Stimulated activated memory B cell treated with anti-CD40 and anti-IgM and Interleukin-4, amounts not matched to agents 10 μg/mL and 1 μg/mL and 100 μg/mL, for 72 hours (primary cell): ENCODE data around the gene NPRL2.

Experiments
- ATAC-seq: fragments of 150-1000 bp; cut with Tn5 transposase; 2 replicates; pipeline ENCODE4 v1.10.0; 2021
- H3K27ac Mint-ChIP-seq: one replicate; pipeline ENCODE4 v1.8.0; 2022; ENCODE audit warnings: mild to moderate bottlenecking, mixed read lengths
- H3K27me3 Mint-ChIP-seq: one replicate; pipeline ENCODE4 v1.8.0; 2022; ENCODE audit warnings: mixed read lengths
- H3K36me3 Mint-ChIP-seq: one replicate; pipeline ENCODE4 v1.8.0; 2022; ENCODE audit warnings: mixed read lengths
- H3K4me1 Mint-ChIP-seq: one replicate; pipeline ENCODE4 v1.8.0; 2022; ENCODE audit warnings: mixed read lengths
- H3K4me3 Mint-ChIP-seq: one replicate; pipeline ENCODE4 v1.8.0; 2022; ENCODE audit warnings: mild to moderate bottlenecking, moderate library complexity, mixed read lengths
- H3K9me3 Mint-ChIP-seq: one replicate; pipeline ENCODE4 v1.8.0; 2022; ENCODE audit warnings: mixed read lengths

The NPRL2 gene

DNA sequence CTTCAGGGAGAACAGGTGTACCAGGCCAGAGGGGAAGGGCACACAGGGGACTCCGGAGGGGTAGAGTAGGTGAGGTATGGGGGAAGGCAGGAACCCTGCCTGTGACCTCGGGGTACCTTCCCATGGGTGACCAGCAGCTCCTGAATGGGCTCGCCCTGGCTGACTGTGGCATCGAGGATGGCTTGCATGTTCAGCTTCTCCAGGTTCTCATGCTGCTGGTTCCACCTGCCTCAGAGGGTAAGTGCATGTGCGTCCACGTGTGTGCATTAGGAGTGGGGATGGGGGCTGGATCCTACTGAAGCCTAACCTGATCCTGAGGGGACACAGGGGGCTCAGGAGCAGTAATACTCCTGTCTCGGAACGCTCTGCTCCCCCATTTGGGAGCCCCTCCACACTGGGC lies 5.6 kb downstream of the NPRL2 start:
- Mint-ChIP-seq H3K36me3 (peaks cover 9% of the 10 kb centered on the region), H3K4me1 (peaks cover 52% of the 10 kb centered on the region)
- no peak for ATAC-seq

DNA sequence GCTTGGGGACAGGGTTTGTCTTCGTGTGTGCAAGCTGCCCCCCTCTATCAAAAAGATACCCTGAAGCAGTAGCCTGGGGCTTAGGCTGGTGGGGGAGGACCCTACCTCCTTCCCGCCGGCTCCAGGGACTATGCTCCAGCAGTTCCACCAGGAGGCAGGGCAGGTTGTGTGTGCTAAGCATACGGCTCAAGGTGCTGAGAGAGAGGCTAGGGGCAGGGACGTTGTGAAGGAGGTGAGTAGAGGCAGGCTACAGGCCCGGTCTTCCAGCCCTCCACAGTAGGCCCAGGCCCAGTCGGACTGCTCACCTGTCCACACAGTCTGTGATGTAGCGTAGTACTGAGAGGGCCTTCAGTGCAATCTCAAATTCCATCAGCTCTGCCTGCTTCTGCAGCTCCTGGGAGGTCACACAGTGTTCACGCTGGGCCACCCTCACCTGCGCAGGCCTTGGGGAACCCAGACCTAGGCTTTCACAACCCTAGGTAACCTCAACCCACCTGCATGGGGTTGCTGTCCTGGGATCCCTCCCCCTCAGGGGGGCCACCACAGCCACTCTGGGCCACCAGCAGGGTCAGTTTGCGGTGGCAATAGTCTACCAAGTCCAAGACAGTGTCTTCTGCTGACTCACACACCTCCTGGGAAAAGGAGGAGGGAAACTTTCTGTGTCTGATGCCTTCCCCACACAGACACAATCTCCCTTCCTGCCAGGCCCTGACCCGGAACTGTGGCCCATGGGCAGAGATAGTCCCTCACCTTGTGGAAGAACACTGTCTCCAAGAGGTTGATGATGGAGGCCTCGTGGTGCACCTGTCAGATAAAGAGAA lies 7.6 kb downstream of the NPRL2 start:
- H3K4me1 Mint-ChIP-seq = peaks cover 50% of the 10 kb centered on the region
- no peaks in the 10 kb centered on the region for H3K27me3 Mint-ChIP-seq
- H3K36me3 Mint-ChIP-seq = peaks cover 17% of the 10 kb centered on the region
- H3K27ac Mint-ChIP-seq = no peak overlapping the region
- no peak overlapping the region for H3K4me3 Mint-ChIP-seq
- no peak for ATAC-seq
- no peaks in the 10 kb centered on the region for H3K9me3 Mint-ChIP-seq

More for the DNA sequence above, 5.6 kb downstream of the NPRL2 start:
- no peaks in the 10 kb centered on the region for H3K27me3 Mint-ChIP-seq
- no peak overlapping the region for H3K27ac Mint-ChIP-seq
- H3K4me3 Mint-ChIP-seq = no peak overlapping the region
- H3K9me3 Mint-ChIP-seq = no peaks in the 10 kb centered on the region

DNA sequence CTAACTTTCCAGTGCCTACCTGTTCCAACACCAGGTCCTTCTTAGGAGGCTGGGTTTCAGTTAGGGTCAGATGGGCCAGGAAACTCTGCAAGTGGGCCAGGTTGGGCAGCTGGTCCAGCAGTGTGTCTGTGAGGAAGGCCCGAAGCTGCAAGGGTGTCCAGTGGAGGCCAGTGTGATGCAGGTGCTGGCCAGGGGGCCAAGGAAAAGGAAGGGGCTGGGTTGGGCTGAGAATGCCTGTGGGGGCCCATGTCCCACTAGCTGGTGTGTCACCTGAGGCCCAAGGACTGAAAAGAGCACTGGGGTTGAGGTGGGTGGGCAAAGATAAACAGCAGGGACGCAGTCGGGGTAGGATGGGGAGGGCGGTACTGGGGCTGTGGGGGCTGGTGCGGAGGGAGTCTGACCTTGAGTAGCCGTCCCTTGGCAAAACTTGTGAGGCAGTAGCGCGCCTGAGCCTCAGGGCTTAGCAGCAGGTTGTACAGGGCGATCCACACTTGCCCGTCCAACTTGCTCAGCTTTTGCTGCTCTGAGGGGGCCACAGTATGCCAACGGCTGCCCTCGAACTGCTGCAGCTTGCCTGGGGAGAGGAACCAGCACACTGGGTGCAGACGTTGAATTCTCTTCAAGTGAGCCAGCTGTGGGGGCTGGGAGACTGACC lies 8.5 kb downstream of the NPRL2 start:
- Mint-ChIP-seq H3K27me3 (no peaks in the 10 kb centered on the region), H3K4me3 (peak overlapping the region; percentile 8), H3K27ac (peak overlapping the region; percentile 99)

DNA sequence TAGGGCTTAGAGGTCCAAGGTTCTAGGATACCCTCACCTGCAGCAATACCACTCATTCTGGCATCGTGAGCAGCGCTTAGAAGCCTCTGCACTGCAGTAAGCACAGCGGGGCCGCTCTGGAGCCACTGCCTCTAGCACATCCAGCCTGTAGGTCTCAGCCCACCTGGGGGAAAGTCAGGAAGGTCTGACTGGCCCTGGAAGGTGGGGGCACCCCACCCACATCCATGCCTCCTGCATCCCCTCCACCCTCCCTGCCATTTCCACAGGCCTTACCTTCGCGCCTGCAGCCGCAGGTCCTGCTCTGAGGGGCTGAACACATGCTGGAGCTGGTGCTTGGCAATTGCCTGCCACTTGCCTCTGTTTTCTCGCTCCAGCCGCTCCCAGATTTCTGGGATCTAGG lies 9.0 kb downstream of the NPRL2 start:
- Mint-ChIP-seq H3K27me3 (no peaks in the 10 kb centered on the region), H3K4me3 (peak overlapping the region; percentile 89), H3K4me1 (peaks cover 49% of the 10 kb centered on the region), H3K9me3 (no peaks in the 10 kb centered on the region), H3K27ac (peak overlapping the region; percentile 99), H3K36me3 (peaks cover 16% of the 10 kb centered on the region)
- ATAC-seq = no peak

More for the DNA sequence above, 8.5 kb downstream of the NPRL2 start:
- H3K36me3 Mint-ChIP-seq = peaks cover 13% of the 10 kb centered on the region
- H3K9me3 Mint-ChIP-seq = no peaks in the 10 kb centered on the region
- H3K4me1 Mint-ChIP-seq = peaks cover 46% of the 10 kb centered on the region
- ATAC-seq = no peak

DNA sequence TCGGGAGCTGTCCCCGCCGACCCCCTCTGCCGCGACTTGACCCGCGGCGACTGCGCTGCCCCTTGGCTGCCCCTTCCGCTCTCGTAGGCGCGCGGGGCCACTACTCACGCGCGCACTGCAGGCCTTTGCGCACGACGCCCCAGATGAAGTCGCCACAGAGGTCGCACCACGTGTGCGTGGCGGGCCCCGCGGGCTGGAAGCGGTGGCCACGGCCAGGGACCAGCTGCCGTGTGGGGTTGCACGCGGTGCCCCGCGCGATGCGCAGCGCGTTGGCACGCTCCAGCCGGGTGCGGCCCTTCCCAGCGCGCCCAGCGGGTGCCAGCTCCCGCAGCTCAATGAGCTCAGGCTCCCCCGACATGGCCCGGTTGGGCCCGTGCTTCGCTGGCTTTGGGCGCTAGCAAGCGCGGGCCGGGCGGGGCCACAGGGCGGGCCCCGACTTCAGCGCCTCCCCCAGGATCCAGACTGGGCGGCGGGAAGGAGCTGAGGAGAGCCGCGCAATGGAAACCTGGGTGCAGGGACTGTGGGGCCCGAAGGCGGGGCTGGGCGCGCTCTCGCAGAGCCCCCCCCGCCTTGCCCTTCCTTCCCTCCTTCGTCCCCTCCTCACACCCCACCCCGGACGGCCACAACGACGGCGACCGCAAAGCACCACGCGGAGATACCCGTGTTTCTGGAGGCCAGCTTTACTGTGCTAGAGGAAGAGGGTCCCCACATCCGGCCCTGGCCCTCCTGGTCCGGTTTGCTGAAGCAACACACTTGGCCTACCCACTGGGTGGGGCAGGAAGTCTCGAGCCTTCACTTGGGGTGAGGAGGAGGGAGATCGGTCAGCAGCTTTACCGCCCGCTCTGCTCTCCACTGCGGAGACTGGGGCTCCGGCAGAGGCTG lies 9.9 kb downstream of the NPRL2 start, which contains the start of gene RASSF1:
RASSF1 (minus strand) TSS at position 389 of the 882 bp plus-strand sequence; CDS start at position 358, 31 bp downstream.
- ATAC-seq = peak; percentile 57
- H3K9me3 Mint-ChIP-seq = no peaks in the 10 kb centered on the region
- H3K27ac Mint-ChIP-seq = peak within 1 kb of the TSS; percentile 99
- H3K36me3 Mint-ChIP-seq = peaks cover 18% of the 10 kb centered on the region
- no peaks in the 10 kb centered on the region for H3K27me3 Mint-ChIP-seq
- peak within 1 kb of the TSS; percentile 89 for H3K4me3 Mint-ChIP-seq
- H3K4me1 Mint-ChIP-seq = peaks cover 51% of the 10 kb centered on the region

DNA sequence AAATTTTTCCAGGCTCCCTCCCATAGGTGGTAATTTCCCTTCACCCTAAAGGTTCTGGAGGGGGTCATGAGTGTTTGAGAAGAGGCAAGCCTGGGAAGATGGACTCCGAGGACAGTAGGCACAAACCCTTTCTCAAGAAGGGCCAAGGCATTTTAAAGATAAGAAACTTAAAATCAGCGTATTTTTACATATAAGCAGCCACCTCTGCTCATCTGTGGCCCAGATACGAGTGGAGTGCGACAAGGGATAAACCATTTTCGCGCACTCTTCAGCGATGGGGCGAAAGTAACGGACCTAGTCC lies 10.5 kb downstream of the NPRL2 start:
- H3K36me3 Mint-ChIP-seq = peaks cover 18% of the 10 kb centered on the region
- H3K9me3 Mint-ChIP-seq = no peaks in the 10 kb centered on the region
- no peaks in the 10 kb centered on the region for H3K27me3 Mint-ChIP-seq
- peak overlapping the region; percentile 89 for H3K4me3 Mint-ChIP-seq
- no peak for ATAC-seq
- H3K27ac Mint-ChIP-seq = peak overlapping the region; percentile 99
- peaks cover 51% of the 10 kb centered on the region for H3K4me1 Mint-ChIP-seq

DNA sequence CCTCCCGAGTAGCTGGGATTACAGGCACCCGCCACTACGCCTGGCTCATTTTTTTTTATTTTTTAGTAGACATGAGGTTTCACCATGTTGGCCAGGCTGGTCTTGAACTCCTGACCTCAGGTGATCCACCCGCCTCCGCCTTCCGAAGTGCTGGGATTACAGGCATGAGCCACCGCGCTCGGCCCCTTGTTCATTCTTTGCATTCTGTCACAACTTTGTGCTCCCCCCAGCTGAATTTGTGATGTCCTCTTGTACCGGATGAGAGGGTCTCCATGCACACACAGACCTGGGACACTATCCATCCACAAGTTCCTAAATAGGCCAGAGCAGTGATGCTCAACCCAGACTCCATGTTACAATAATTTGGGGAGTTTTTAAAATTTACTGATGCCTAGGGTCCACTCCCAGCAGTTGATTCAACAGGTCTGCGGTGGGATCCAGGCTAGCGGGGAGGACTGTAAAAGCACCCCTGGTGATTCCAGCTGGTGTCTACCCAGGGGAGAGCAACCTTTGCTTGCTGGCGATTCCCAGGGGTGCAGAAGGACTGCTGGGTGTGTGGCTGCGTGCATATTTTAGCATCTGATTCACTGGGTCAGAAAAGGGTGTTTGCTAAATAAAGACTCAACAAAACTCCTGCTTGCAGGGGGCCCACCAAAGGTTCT lies 11.0 kb downstream of the NPRL2 start:
- no peaks in the 10 kb centered on the region for H3K27me3 Mint-ChIP-seq
- H3K27ac Mint-ChIP-seq = peak overlapping the region; percentile 99
- peaks cover 52% of the 10 kb centered on the region for H3K4me1 Mint-ChIP-seq
- no peaks in the 10 kb centered on the region for H3K9me3 Mint-ChIP-seq
- no peak for ATAC-seq
- H3K36me3 Mint-ChIP-seq = peaks cover 18% of the 10 kb centered on the region
- peak overlapping the region; percentile 89 for H3K4me3 Mint-ChIP-seq

DNA sequence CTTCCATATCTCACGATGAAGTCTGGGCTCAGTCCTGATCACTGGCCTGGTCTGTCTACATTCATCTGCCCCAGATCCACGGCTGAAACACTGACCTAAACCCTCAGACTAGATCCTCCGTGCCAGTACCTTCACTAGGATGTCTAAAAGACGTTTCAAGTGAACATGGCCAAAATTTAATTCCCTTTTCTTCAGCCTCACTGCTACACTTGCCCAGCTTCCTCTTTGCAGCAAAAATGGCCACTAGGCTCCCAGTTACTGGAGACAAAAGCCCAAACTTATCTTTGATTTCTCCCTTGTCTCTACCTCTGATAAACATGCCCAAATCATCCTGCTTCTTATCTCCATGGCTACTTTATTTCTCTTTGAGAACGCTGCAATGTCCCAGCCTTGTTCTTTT lies 11.6 kb downstream of the NPRL2 start:
- Mint-ChIP-seq H3K4me3 (peak overlapping the region; percentile 89), H3K36me3 (peaks cover 18% of the 10 kb centered on the region), H3K9me3 (no peaks in the 10 kb centered on the region), H3K27me3 (no peaks in the 10 kb centered on the region), H3K4me1 (peaks cover 56% of the 10 kb centered on the region), H3K27ac (peak overlapping the region; percentile 99)
- ATAC-seq = no peak

DNA sequence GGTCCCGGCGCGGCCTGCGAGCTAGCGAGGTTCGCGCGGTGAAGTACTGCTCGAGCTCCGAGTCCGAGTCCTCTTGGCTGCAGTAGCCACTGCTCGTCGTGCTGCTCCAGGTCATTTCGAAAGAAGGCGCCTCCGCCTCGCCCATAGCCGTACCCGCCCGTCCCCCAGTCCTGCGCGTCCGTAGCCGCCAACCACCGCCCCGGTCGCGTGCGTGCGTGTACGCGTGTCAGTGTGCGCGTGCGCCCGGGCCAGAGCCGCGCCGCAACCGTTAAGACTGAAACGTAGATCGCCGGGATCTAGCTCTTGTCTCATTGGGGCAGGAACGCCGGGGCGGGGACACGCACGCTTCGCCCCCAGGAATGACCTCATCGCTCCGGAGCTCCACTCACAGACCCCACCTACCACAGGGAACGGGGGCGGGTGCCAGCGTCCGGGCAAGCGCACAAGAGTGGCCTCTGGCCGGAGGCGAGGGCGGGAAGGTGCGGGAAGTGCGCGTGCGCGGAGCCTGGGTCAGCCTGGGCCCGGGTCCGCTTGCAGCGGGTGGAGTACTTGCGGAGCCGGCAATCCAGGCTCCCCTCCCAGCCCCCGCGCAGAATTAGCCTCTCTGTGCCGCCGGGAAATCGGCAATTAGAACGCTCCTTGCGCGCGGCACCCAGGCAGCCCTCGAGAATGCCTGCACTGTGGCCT lies 13.3 kb downstream of the NPRL2 start:
- no peaks in the 10 kb centered on the region for H3K9me3 Mint-ChIP-seq
- ATAC-seq = peak; percentile 91
- H3K27ac Mint-ChIP-seq = peak overlapping the region; percentile 99
- H3K4me3 Mint-ChIP-seq = peak overlapping the region; percentile 89
- H3K4me1 Mint-ChIP-seq = peaks cover 53% of the 10 kb centered on the region
- H3K27me3 Mint-ChIP-seq = no peaks in the 10 kb centered on the region
- H3K36me3 Mint-ChIP-seq = peaks cover 21% of the 10 kb centered on the region

DNA sequence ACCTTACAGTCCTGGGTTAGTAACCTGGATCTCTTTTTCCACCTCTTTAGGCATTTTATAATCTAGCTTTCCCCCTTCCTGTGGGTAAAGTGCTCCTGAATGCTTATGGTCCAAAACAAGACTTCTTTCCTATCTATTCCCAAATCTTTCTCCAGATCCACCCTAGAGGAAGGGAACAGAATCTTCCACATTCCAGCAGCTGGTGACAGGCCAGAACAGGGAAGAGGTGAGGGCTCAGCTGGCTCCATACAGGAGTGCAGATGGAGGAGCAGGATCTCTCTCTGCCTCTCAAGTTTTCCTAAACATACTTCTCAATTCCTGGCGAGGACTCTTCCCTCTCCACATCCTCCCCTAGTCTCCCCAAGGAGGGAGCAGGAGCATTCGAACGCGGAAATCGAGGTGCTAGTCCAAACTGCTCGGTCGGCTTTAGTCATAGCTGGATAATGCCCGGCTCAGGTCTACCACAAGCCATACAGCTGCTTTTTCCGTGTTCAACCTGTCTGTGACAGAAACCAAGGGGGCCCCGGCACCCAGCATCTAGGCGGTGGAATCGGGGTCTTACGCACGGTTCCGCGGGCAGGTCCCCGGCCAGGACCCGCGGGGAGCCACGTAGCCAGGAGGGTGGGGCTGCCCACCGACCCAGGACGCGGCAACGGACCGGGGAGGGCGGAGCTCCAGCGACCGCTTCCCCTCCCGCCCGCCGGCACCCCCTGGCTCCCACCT lies 14.0 kb downstream of the NPRL2 start:
- no peaks in the 10 kb centered on the region for H3K27me3 Mint-ChIP-seq
- H3K27ac Mint-ChIP-seq = peak overlapping the region; percentile 99
- ATAC-seq = peak; percentile 51
- H3K4me1 Mint-ChIP-seq = peaks cover 53% of the 10 kb centered on the region
- H3K9me3 Mint-ChIP-seq = no peaks in the 10 kb centered on the region
- peak overlapping the region; percentile 89 for H3K4me3 Mint-ChIP-seq
- H3K36me3 Mint-ChIP-seq = peaks cover 25% of the 10 kb centered on the region

DNA sequence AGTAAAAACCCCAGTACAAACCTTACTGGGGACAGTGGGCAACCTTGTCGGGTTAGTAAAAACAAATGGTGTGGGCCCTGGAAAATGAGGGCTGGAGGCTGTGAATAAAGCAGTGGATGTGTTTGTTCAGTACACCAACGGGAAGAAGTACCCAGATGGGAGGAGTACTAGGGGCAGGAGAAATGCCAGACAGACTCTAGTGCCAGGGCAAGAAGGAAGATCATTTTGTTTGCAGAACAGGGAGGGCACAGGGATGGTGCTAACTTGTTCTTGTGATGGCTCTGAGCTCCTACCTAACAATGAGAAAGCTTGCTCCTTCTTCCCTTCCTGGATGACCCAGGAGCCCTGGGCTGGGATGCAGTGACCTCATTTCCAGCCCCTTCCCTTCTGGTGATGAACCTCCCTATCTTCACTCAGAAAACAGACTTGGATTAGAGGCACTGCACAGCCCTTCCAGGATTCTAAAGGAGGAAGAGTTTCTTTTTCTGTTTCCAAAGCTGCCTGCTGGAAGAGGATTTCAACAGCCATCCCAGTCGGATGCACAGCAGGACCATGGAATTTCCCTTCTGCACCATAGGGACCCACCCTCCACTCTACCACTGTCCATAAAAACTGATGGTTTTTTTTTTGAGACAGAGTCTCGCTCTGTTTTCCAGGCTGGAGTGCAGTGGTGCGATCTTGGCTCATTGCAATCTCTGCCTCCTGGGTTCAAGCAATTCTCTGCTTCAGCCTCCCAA lies 16.1 kb downstream of the NPRL2 start:
- Mint-ChIP-seq H3K27ac (no peak overlapping the region), H3K4me3 (no peak overlapping the region), H3K27me3 (no peaks in the 10 kb centered on the region), H3K4me1 (peaks cover 42% of the 10 kb centered on the region), H3K9me3 (no peaks in the 10 kb centered on the region), H3K36me3 (peaks cover 33% of the 10 kb centered on the region)
- ATAC-seq = no peak

DNA sequence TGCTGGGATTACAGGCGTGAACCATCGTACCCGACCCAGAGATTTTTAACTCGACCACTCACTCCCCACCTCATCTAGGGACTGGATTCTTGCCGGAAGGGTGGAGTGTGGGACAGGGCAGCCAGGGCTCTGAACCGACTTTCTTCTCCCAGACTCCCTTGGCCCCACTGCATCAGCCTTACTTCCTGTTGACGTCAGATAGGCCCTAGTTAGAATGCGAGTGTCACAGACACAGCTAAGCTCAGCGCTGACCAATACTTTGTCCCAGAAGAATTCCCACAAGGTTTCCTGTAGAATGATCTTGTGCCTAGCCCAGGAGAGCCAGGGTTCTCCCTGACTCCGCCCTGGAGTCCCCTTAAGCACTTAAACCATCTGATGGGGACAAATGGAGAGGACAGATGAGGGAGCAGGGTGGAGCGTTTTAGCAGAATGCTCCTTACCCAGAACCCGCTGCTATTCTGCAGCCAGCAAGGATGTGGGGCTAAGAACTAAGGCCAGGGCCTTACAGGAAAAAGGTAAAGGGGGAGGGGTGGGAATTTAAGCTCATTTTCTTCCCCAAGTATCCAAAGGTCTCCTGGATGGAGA lies 16.7 kb downstream of the NPRL2 start:
- peaks cover 35% of the 10 kb centered on the region for H3K4me1 Mint-ChIP-seq
- H3K4me3 Mint-ChIP-seq = no peak overlapping the region
- peaks cover 27% of the 10 kb centered on the region for H3K36me3 Mint-ChIP-seq
- no peak for ATAC-seq
- no peak overlapping the region for H3K27ac Mint-ChIP-seq
- H3K9me3 Mint-ChIP-seq = no peaks in the 10 kb centered on the region
- no peaks in the 10 kb centered on the region for H3K27me3 Mint-ChIP-seq

DNA sequence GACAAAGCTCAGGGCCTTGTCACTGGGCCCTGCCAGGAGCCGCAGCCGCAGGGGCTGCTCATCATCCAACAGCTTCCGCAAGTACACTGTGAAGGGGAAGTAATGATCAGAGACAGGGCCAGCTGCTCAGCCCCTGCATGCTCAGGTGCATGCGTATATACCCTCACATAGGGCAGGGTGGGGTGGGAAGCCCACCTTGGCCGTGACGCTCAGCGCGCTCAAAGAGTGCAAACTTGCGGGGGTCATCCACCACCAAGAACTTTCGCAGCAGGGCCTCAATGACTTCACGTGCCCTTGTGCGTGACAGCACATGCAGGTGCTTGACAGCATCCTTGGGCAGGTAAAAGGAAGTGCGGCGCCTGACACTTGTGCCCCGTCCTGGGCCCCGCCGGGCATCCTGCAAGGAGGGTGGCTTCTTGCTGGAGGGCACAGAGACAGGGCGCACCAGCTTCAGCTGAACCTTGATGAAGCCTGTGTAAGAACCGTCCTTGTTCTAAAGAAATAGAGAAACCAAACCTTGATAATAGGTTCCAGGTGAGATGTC lies 19.1 kb downstream of the NPRL2 start:
- Mint-ChIP-seq H3K27me3 (no peaks in the 10 kb centered on the region), H3K9me3 (no peaks in the 10 kb centered on the region), H3K27ac (no peak overlapping the region), H3K4me3 (no peak overlapping the region), H3K4me1 (peaks cover 43% of the 10 kb centered on the region), H3K36me3 (peaks cover 19% of the 10 kb centered on the region)
- no peak for ATAC-seq
